GM12875 (cell line): Measurements from ENCODE around the gene TMEM256.
A peak's percentile ranks its signal among the peaks of the same experiment; 100 is the strongest.

Experiments used
- H3K4me3 ChIP-seq: one replicate; pipeline ENCODE4 v1.5.1; 2011; ENCODE audit warnings: low read depth, low read length, control low read depth
- TF ChIP-seq, protein P1 (sequence below): IDR thresholded peaks from 2 replicates; pipeline ENCODE4 v1.5.1; 2011; ENCODE audit warnings: low read depth, mild to moderate bottlenecking, control low read depth, inconsistent platforms, low read length, moderate library complexity, borderline replicate concordance; ENCODE audit not compliant: insufficient read depth

Gene TMEM256

GRCh38 chr17:7437369-7437863, 33.5 kb upstream of the TMEM256 start:
- no peak overlapping the region for H3K4me3 ChIP-seq
- TF ChIP-seq, protein P1, sequence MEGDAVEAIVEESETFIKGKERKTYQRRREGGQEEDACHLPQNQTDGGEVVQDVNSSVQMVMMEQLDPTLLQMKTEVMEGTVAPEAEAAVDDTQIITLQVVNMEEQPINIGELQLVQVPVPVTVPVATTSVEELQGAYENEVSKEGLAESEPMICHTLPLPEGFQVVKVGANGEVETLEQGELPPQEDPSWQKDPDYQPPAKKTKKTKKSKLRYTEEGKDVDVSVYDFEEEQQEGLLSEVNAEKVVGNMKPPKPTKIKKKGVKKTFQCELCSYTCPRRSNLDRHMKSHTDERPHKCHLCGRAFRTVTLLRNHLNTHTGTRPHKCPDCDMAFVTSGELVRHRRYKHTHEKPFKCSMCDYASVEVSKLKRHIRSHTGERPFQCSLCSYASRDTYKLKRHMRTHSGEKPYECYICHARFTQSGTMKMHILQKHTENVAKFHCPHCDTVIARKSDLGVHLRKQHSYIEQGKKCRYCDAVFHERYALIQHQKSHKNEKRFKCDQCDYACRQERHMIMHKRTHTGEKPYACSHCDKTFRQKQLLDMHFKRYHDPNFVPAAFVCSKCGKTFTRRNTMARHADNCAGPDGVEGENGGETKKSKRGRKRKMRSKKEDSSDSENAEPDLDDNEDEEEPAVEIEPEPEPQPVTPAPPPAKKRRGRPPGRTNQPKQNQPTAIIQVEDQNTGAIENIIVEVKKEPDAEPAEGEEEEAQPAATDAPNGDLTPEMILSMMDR, result no peak

DNA sequence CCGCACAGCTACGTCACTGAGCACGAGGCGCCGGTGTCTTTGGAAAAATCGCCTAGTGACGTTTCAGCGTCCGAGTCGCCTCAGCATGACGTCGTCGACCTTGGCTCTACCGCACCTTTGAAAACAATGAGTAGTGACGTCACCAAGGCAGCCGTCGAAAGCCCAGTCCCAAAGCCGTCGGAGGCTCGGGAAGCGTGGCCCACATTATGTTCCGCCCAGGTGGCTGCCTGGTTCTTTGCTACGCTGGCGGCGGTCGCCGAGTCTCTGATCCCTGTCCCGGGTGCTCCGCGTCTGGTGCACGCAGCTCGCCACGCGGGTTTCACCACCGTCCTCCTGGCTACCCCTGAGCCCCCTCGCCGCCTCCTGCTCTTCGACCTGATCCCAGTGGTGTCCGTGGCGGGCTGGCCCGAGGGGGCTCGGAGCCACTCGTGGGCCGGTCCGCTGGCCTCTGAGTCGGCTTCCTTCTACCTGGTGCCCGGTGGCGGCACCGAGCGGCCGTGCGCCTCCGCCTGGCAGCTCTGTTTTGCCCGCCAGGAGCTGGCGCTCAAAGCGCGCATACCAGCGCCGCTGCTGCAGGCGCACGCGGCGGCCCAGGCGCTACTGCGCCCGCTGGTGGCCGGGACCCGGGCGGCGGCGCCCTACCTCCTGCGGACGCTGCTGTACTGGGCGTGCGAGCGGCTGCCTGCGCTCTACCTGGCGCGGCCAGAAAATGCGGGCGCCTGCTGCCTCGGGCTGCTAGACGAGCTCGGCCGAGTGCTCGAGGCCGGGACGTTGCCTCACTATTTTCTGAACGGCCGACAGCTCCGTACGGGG, 32.9 kb upstream of the TMEM256 start:
- peak overlapping the region; percentile 68 for H3K4me3 ChIP-seq
- TF ChIP-seq, protein P1, result peak; percentile 93

- H3K4me3 ChIP-seq, result peak overlapping the region; percentile 68
- TF ChIP-seq, protein P1, result peak; percentile 51
These were observed 32.0 kb upstream of the TMEM256 start for GRCh38 chr17:7435676-7436555.

GRCh38 chr17:7432296-7432695, 28.4 kb upstream of the TMEM256 start:
- H3K4me3 ChIP-seq, result no peak overlapping the region
- TF ChIP-seq, protein P1, result no peak

DNA sequence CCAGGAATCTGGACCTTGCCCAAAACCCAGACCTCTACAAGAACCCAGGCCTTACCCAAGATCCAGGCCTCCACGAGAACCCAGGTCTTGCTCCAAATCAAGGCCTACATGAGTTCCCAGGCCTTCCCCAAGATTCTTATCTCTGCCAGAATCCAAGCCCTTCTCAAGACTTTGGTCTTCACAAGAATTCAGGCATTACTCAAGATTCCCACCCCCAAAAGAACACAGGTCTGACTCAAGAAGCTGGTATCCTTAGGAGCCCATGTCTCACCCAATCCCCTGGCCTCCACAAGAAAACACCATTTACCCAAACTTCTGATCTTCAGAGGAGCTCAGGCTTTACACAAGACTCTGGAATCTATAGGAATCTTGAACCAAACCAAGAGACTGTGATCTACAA, 27.3 kb upstream of the TMEM256 start:
- TF ChIP-seq, protein P1, result no peak
- H3K4me3 ChIP-seq, result no peak overlapping the region

DNA sequence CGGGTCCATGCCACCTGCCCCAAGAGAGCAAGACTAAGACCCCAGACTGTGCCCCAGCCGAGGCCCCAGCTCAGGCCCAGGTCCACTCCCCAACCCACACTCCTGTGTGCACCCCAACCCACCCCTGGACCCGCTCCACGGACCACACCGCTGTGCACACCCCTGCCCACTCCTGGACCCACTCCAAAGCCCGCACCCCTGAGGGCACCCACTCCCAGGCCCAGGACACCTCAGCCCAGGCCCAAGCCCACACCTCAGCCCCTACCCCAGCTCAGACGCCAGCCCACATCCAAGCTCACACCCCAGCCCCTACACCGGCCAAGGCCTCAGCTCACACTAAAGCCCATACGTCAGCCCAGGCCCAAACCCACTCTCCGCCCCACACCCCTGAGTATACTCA, 25.8 kb upstream of the TMEM256 start:
- H3K4me3 ChIP-seq, result no peak overlapping the region
- TF ChIP-seq, protein P1, result no peak

DNA sequence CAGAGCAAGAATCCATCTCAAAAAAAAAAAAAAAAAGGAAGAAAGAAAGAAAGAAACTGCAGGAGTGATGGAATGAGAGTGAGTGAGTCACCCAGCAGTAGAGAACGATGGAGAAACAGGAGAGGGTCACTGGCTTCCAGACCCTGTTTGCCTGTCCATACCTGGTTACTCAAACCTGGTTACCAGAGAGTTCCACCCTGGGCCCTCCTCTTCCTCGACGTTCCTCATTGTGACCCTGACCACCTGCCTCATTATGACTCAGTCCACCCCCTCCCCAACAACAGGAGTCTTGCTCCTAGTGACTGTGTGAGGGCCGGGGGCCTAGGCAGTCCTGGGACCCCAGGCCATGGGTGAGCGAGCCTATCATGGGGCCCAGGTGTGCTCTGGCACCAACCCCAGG, 24.7 kb upstream of the TMEM256 start, which contains the start of gene SPEM3:
SPEM3 (plus strand) TSS at position 301 of the 400 bp plus-strand sequence; CDS start at position 347, 46 bp downstream.
- TF ChIP-seq, protein P1, result no peak
- no peak within 1 kb of the TSS for H3K4me3 ChIP-seq
